H1 (cell line): ENCODE results near the gene PALS2. TPM values are rescaled to one million over a fixed set of nuclear protein-coding genes. Genes with fewer than 3 reads are reported as not detected.

Experiments used
- CHD7 ChIP-seq: fragments of 300-600 bp; sonication (generic); IDR thresholded peaks from 2 replicates; pipeline ENCODE4 v1.7.1; 2012; ENCODE audit warnings: low read length, moderate library complexity, mild to moderate bottlenecking, inconsistent platforms; ENCODE audit not compliant: insufficient replicate concordance
- EGR1 ChIP-seq: IDR thresholded peaks from 2 replicates; pipeline ENCODE4 v1.6.1; 2011; ENCODE audit warnings: low read depth, low read length, borderline replicate concordance
- GTF2F1 ChIP-seq: IDR thresholded peaks from 2 replicates; pipeline ENCODE4 v1.6.1; 2012; ENCODE audit warnings: low read depth, low read length, improper control_type of control experiment, borderline replicate concordance
- HDAC2 ChIP-seq, 2 experiments: fragments of 300-600 bp in 1 of 2; sonication (generic) in 1 of 2; IDR thresholded peaks; 2 replicates each; pipeline ENCODE4 v1.6.1; 2011 to 2012; ENCODE audit warnings: low read depth in 2 of 2, low read length in 2 of 2, mild to moderate bottlenecking in 2 of 2, moderate library complexity in 2 of 2, borderline replicate concordance in 1 of 2, inconsistent platforms in 1 of 2
- SIX5 ChIP-seq: IDR thresholded peaks from 2 replicates; pipeline ENCODE4 v1.6.1; 2011; ENCODE audit warnings: mild to moderate bottlenecking, low read depth, low read length
- polyA plus RNA-seq, 7 experiments: library from polyadenylated mRNA; depleted of rRNA in 3 of 7; stranded (reverse) in 5 of 7; unstranded in 2 of 7; fragments of >200 nt in 5 of 7; fragments of 200-250 nt in 2 of 7; gene quantifications; 1 replicate in 5 of 7; 2 replicates in 1 of 7; 4 replicates in 1 of 7; pipeline versions ENCODE4 v1.2.1 to v1.2.3, GENCODE V29; 2011 to 2013; ENCODE audit warnings: missing spikeins in 2 of 7, mixed read lengths in 2 of 7
- total RNA-seq: library from RNA; stranded (reverse); fragmentation: NEBNext Ultra II Directional; extraction: Animal tissue kit (Norgen Biotek cat#: 25700); gene quantifications from 2 replicates; pipeline ENCODE4 v1.2.1, GENCODE V29; 2021

The PALS2 gene
- total and polyA plus RNA-seq, 2 of the 8 experiments (the other 6 are each of a cell fraction or from before 2014, with no cell fraction given): 10.4 to 98.3 TPM

- TF ChIP-seq EGR1 (no peak), SIX5 (no peak), CHD7 (no peak), GTF2F1 (no peak), HDAC2 (IDR thresholded peaks at IDR 0.05; ENCODE audit: borderline replicate concordance in 1 of 2, low read depth in 2 of 2, low read length in 2 of 2) (no peak)
These were observed 49.5 kb downstream of the PALS2 start (continued) for GRCh38 chr7:24622646-24623182.
